Gastroesophageal sphincter (tissue), 4 donors: ENCODE results near the gene NREP. TPM values are rescaled to one million over a fixed set of nuclear protein-coding genes. Genes with fewer than 3 reads are reported as not detected.

Source experiments
- ATAC-seq: fragments of 150-250 bp; one replicate; pipeline ENCODE4 v1.9.1; 2016; ENCODE audit warnings: mild to moderate bottlenecking, moderate library complexity
- H3K27ac ChIP-seq, 4 donors: fragments of 200-600 bp; sonication (generic) in 3 of 4; 1 replicate in 3 of 4; 2 replicates in 1 of 4; pipeline ENCODE4 v1.5.1; 2016 to 2019
- H3K27me3 ChIP-seq: fragments of 200-600 bp; sonication (generic); one replicate; pipeline ENCODE4 v1.5.1; 2019
- H3K36me3 ChIP-seq, 2 donors: fragments of 200-600 bp; sonication (generic); one replicate each; pipeline ENCODE4 v1.5.1; 2019; ENCODE audit warnings: control low read depth in 1 of 2
- H3K4me1 ChIP-seq, 3 donors: fragments of 200-600 bp; sonication (generic); 1 replicate in 2 of 3; 2 replicates in 1 of 3; pipeline ENCODE4 v1.5.1; 2016 to 2019; ENCODE audit warnings: control low read depth in 2 of 3
- H3K4me3 ChIP-seq, 2 donors: fragments of 200-600 bp; sonication (generic); one replicate each; pipeline ENCODE4 v1.5.1; 2019; ENCODE audit warnings: mild to moderate bottlenecking in 1 of 2, moderate library complexity in 1 of 2
- H3K9me3 ChIP-seq, 3 donors: fragments of 200-600 bp; sonication (generic); one replicate each; pipeline ENCODE4 v1.5.1; 2017 to 2019; ENCODE audit warnings: control low read depth in 2 of 3
- CTCF ChIP-seq, 4 experiments: fragments of 200-600 bp in 2 of 4; fragments of 450-650 bp in 2 of 4; sonication (generic) in 1 of 4; IDR thresholded peaks; one replicate each; pipeline ENCODE4 v1.5.1; 2017 to 2019; ENCODE audit warnings: antibody characterized with exemption in 4 of 4, mild to moderate bottlenecking in 2 of 4, moderate library complexity in 2 of 4
- EP300 ChIP-seq: sonication (generic); formaldehyde crosslinking; IDR thresholded peaks from one replicate; pipeline ENCODE4 v1.6.1; 2017; ENCODE audit warnings: antibody characterized with exemption, mild to moderate bottlenecking
- POLR2A ChIP-seq, 2 donors: fragments of 450-650 bp; IDR thresholded peaks; one replicate each; pipeline ENCODE4 v1.6.1; 2017; ENCODE audit warnings: antibody characterized with exemption in 2 of 2, mild to moderate bottlenecking in 2 of 2, moderate library complexity in 1 of 2
- POLR2AphosphoS5 ChIP-seq: sonication (generic); formaldehyde crosslinking; IDR thresholded peaks from one replicate; pipeline ENCODE4 v1.6.1; 2017; ENCODE audit warnings: antibody characterized with exemption
- WGBS, 2 donors: methylation state at CpG; one replicate each; pipeline ENCODE4 v1.1.5; 2018; ENCODE audit warnings: low coverage in 1 of 2; 5-methylcytosine and 5-hydroxymethylcytosine counted together
- small RNA-seq, 4 donors: library from RNA; depleted of rRNA; stranded (forward); fragments of <200 nt; gene quantifications; one replicate each; pipeline ENCODE3, GENCODE V24; 2016
- total RNA-seq, 4 donors: library from RNA; depleted of rRNA; stranded (reverse); fragments of >200 nt; gene quantifications; one replicate each; pipeline ENCODE4 v1.1.0, GENCODE V29; 2016

The NREP gene
- total RNA-seq, 4 donors from 2014 or later, result 8.3 to 24.7 (median 19.0) TPM

GRCh38 chr5:111680737-111681413 lies 76.1 kb downstream of the NREP start:
- no peaks in the 10 kb centered on the region for H3K27me3 ChIP-seq
- no peaks in the 10 kb centered on the region for H3K9me3 ChIP-seq
- peak; percentile 81 for ATAC-seq
- WGBS, 2 donors, result 0 to 3% methylated on average over 4 to 6 of the region's 6 CpGs
- TF ChIP-seq POLR2AphosphoS5, result peak; percentile 83
- peak in 1 of 4 experiments; percentile 13 for TF ChIP-seq CTCF (IDR thresholded peaks at IDR 0.05)
- TF ChIP-seq POLR2A (IDR thresholded peaks at IDR 0.05), result no peak
- H3K4me1 ChIP-seq, result peaks cover 4 to 17% (median 17%) of the 10 kb centered on the region in 3 donors
- peak overlapping the region in 3 of 4 donors; percentile 51 to 68 (median 64) for H3K27ac ChIP-seq
- H3K36me3 ChIP-seq, result no peaks in the 10 kb centered on the region
- no peak overlapping the region for H3K4me3 ChIP-seq

- no peak for ATAC-seq
- Histone ChIP-seq H3K4me3 (no peak overlapping the region), H3K27ac (no peak overlapping the region), H3K36me3 (no peaks in the 10 kb centered on the region), H3K4me1 (peaks cover 4 to 17% (median 17%) of the 10 kb centered on the region in 3 donors), H3K9me3 (no peaks in the 10 kb centered on the region), H3K27me3 (no peaks in the 10 kb centered on the region)
- 97 to 100% methylated on average over 3 to 6 of the region's 8 CpGs for WGBS, 2 donors
- TF ChIP-seq CTCF (IDR thresholded peaks at IDR 0.05), result no peak
- TF ChIP-seq EP300, result no peak
- TF ChIP-seq POLR2A (IDR thresholded peaks at IDR 0.05), result no peak
Observed at GRCh38 chr5:111679611-111680010, 77.4 kb downstream of the NREP start.

Small RNA genes within 50 kb of the gene (small RNA-seq; reads per million reads assigned to genes)
- 0 reads per million in 4 donors for gene RN7SKP57

Other genes starting within 250 kb of the NREP start
- 10 to 100 TPM in 2 of 4 donors, 1 to 10 TPM in 2; 6.0 to 19.3 (median 10.2) TPM for gene STARD4, start 244.7 kb downstream of the NREP start, total RNA-seq